Measurements from ENCODE around the gene USP10. TPM values are rescaled to one million over a fixed set of nuclear protein-coding genes. Genes with fewer than 3 reads are reported as not detected.
A peak's percentile ranks its signal among the peaks of the same experiment; 100 is the strongest.

Gene USP10
- total RNA-seq, 1 experiment from 2014 or later = 203 TPM

DNA sequence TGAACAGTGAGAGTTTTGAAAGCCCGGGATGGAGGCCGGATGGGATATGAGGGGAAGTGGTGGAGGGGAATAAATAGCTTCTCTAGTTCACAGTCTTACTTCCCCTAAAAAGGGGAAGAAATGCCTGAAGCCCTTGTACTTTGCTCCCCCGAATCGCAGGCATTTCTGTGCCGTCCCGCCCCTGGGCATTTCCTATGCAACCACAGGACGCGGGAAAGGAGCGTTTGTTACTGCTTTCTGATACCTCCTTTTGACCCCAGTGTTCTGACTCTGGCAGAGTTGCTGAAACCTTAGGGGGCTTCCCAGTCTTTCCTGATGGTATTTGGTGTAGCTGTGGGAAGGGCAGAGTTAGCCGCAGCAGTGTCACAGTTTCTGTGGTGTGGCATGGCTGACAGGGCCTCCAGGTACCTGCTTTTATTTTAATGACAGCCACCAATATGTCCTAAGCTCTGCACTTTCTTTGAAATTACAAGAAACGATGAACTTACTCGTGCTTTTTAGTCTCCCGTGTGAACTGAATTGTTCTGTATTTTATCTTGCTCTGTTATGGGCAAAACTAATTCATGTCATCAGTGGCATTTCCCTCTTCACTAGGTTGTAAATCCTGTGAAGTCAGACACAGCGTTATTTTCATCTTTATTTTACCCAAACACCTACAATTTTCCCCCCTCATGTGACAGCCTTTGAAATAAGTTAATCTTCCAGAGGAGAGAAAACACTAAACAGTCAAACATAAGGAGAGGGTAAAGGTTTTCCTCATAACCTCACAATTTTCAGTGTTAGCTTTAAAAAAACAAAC is 27.1 kb downstream of the USP10 start:
- peaks cover 73 to 85% of the 10 kb centered on the region in 2 experiments for H3K4me1 Mint-ChIP-seq
- no peak overlapping the region for H3T11ph ChIP-seq (ENCODE audit: low read length)
- no peaks in the 10 kb centered on the region for H3K23me2 ChIP-seq (ENCODE audit: insufficient read length, low read depth, low read length, poor library complexity, severe bottlenecking)
- TF ChIP-seq, protein P1, sequence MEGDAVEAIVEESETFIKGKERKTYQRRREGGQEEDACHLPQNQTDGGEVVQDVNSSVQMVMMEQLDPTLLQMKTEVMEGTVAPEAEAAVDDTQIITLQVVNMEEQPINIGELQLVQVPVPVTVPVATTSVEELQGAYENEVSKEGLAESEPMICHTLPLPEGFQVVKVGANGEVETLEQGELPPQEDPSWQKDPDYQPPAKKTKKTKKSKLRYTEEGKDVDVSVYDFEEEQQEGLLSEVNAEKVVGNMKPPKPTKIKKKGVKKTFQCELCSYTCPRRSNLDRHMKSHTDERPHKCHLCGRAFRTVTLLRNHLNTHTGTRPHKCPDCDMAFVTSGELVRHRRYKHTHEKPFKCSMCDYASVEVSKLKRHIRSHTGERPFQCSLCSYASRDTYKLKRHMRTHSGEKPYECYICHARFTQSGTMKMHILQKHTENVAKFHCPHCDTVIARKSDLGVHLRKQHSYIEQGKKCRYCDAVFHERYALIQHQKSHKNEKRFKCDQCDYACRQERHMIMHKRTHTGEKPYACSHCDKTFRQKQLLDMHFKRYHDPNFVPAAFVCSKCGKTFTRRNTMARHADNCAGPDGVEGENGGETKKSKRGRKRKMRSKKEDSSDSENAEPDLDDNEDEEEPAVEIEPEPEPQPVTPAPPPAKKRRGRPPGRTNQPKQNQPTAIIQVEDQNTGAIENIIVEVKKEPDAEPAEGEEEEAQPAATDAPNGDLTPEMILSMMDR (conservative IDR thresholded peaks at IDR 0.05) = no peak
- H3K79me2 ChIP-seq (ENCODE audit: insufficient read depth, low read length) = peaks cover 39% of the 10 kb centered on the region; the same call in 1 of the 2 replicates
- H3K36me3 Mint-ChIP-seq (ENCODE audit: insufficient read depth in 1 of 3, low read depth in 3 of 3) = peaks cover 0 to 5% (median 0%) of the 10 kb centered on the region in 3 experiments; a peak in 3 of 7 replicates
- WGBS (ENCODE audit: extremely low coverage, insufficient read length, low lambda C conversion rate) = no CpG with 5 or more reads among the region's 14 CpGs
- H3K27ac ChIP-seq (ENCODE audit: insufficient read length, low read depth, low read length) = no peak overlapping the region
- peak overlapping the region in 2 of 3 experiments; percentile 45 to 63; a peak in 2 of 7 replicates for H3K27ac Mint-ChIP-seq
- peaks cover 8% of the 10 kb centered on the region for H3K79me1 ChIP-seq (ENCODE audit: insufficient read depth, low read depth, low read length, poor library complexity, severe bottlenecking)
- H3K4me1 ChIP-seq (ENCODE audit: insufficient read depth, low read length) = peaks cover 13% of the 10 kb centered on the region; the same call in 1 of the 2 replicates
- no peak overlapping the region for H3K56ac ChIP-seq (ENCODE audit: insufficient read length, low read depth, low read length)
- no peaks in the 10 kb centered on the region for H4K20me1 ChIP-seq (ENCODE audit: control insufficient read depth, insufficient read depth, insufficient read length)
- H4K91ac ChIP-seq (ENCODE audit: insufficient read length, low read depth, low read length) = no peak overlapping the region
- no peak overlapping the region for H3K18ac ChIP-seq (ENCODE audit: insufficient read length, low read depth, low read length)
- peak overlapping the region; percentile 18 for H3K4me2 ChIP-seq (ENCODE audit: insufficient read depth, insufficient read length, low read length)
- peak overlapping the region in 1 of 2 experiments; percentile 21; a peak in 1 of 5 replicates for H3K4me3 Mint-ChIP-seq
- H3K23ac ChIP-seq (ENCODE audit: insufficient read length, low read depth, low read length) = no peak overlapping the region
- no peak overlapping the region for H4K8ac ChIP-seq (replicated peaks; ENCODE audit: insufficient read length, low read depth, low read length)
- H3K14ac ChIP-seq (ENCODE audit: insufficient read depth, low read length) = no peak overlapping the region; the same call in 1 of the 2 replicates
- no peaks in the 10 kb centered on the region for H3K27me3 Mint-ChIP-seq (ENCODE audit: low read depth)
- no peak for DNase-seq
- H2BK20ac ChIP-seq (ENCODE audit: low read depth, low read length, poor library complexity, severe bottlenecking) = no peak overlapping the region
- no peak overlapping the region for H2BK15ac ChIP-seq (ENCODE audit: low read depth, low read length)
- no peaks in the 10 kb centered on the region for H3K9me3 Mint-ChIP-seq
- no peak overlapping the region for H3K9ac ChIP-seq (ENCODE audit: extremely low read depth, insufficient read length, low read length)
- no peaks in the 10 kb centered on the region for H3K9me3 ChIP-seq (ENCODE audit: control insufficient read depth, low read depth, low read length)
- H4K5ac ChIP-seq (ENCODE audit: insufficient read length, low read depth, low read length) = no peak overlapping the region
- no peak overlapping the region for H3K4ac ChIP-seq (ENCODE audit: low read depth, low read length)
- H2BK120ac ChIP-seq (ENCODE audit: low read depth, low read length, poor library complexity, severe bottlenecking) = no peak overlapping the region
- no peaks in the 10 kb centered on the region for H3K27me3 ChIP-seq (ENCODE audit: insufficient read depth, low read length)
- no peak overlapping the region for H2BK5ac ChIP-seq (ENCODE audit: insufficient read length, low read length)
- no peak overlapping the region for H2BK12ac ChIP-seq (ENCODE audit: insufficient read length, low read depth, low read length)
- H2AK5ac ChIP-seq (ENCODE audit: insufficient read length, low read length) = no peak overlapping the region
- no peak overlapping the region for H2AFZ ChIP-seq (ENCODE audit: low read length)

All from H9 (cell line).